SU-DHL-6 (cell line): ENCODE results near the gene ORAI1.

Experiments
- H2AFZ ChIP-seq: fragments of 200-600 bp; sonication (generic); 2 replicates; pipeline ENCODE4 v1.6.1; 2014; ENCODE audit warnings: low read depth, mild to moderate bottlenecking, moderate library complexity, mixed read lengths, antibody characterized with exemption, low read length; ENCODE audit not compliant: severe bottlenecking
- H3F3A ChIP-seq: fragments of 200-600 bp; shearing (Covaris generic); 2 replicates; pipeline ENCODE4 v1.6.0; 2016; ENCODE audit warnings: antibody characterized with exemption, mild to moderate bottlenecking; ENCODE audit not compliant: insufficient read depth
- H3K27ac ChIP-seq: fragments of 200-600 bp; sonication (generic); 2 replicates; pipeline ENCODE4 v1.5.1; 2016; ENCODE audit warnings: low read depth, mild to moderate bottlenecking, low read length, moderate library complexity, mixed read lengths
- H3K27me3 ChIP-seq: fragments of 200-600 bp; sonication (generic), shearing (Covaris generic); 2 replicates; pipeline ENCODE4 v1.6.0; 2014; ENCODE audit warnings: mild to moderate bottlenecking, low read length
- H3K36me3 ChIP-seq: fragments of 200-600 bp; sonication (generic); 2 replicates; pipeline ENCODE4 v1.6.1; 2014; ENCODE audit warnings: mild to moderate bottlenecking, low read length, mixed read lengths
- H3K4me2 ChIP-seq: fragments of 300-600, 200-600 bp; shearing (Covaris generic), sonication (generic); 2 replicates; pipeline ENCODE4 v1.6.0; 2014; ENCODE audit warnings: low read length, low read depth, mild to moderate bottlenecking; ENCODE audit not compliant: poor library complexity, severe bottlenecking
- H3K4me3 ChIP-seq: fragments of 200-600 bp; sonication (generic); 2 replicates; pipeline ENCODE4 v1.5.1; 2014; ENCODE audit warnings: antibody characterized with exemption, low read length, mild to moderate bottlenecking, mixed read lengths; ENCODE audit not compliant: insufficient read depth, poor library complexity, severe bottlenecking
- H3K79me2 ChIP-seq: fragments of 200-600 bp; sonication (generic); 2 replicates; pipeline ENCODE4 v1.6.1; 2014; ENCODE audit warnings: mild to moderate bottlenecking, low read length, moderate library complexity; ENCODE audit not compliant: insufficient read depth
- H3K9ac ChIP-seq: fragments of 200-600 bp; sonication (generic); 2 replicates; pipeline ENCODE4 v1.7.0; 2014; ENCODE audit warnings: mild to moderate bottlenecking, low read length
- H3K9me2 ChIP-seq: fragments of 200-600 bp; sonication (generic); replicated peaks from 2 replicates; pipeline ENCODE4 v1.6.1; 2014; ENCODE audit warnings: low read length; ENCODE audit not compliant: insufficient read depth
- H3K9me3 ChIP-seq: fragments of 200-600 bp; sonication (generic); 2 replicates; pipeline ENCODE4 v1.6.1; 2014; ENCODE audit warnings: low read length, mixed read lengths; ENCODE audit not compliant: insufficient read depth
- H4K20me1 ChIP-seq: fragments of 200-600 bp; sonication (generic); 2 replicates; pipeline ENCODE4 v1.6.1; 2014; ENCODE audit warnings: low read depth, mild to moderate bottlenecking, antibody characterized with exemption, low read length, moderate library complexity, mixed read lengths
- CTCF ChIP-seq: fragments of 200-600 bp; sonication (generic); IDR thresholded peaks from one replicate; pipeline ENCODE4 v1.5.1; 2017; ENCODE audit warnings: antibody characterized with exemption, mild to moderate bottlenecking, low read length, moderate library complexity; ENCODE audit not compliant: insufficient read depth, poor library complexity, severe bottlenecking
- EZH2phosphoT487 ChIP-seq: fragments of 200-600 bp; sonication (generic), shearing (Covaris generic); conservative IDR thresholded peaks from 2 replicates; pipeline ENCODE4 v1.6.1; 2018; ENCODE audit warnings: mild to moderate bottlenecking, antibody characterized with exemption, low read length, moderate library complexity, mixed read lengths

The ORAI1 gene

GRCh38 chr12:121638298-121639202 lies 12.2 kb downstream of the ORAI1 start:
- H3K79me2 ChIP-seq, result peaks cover 37% of the 10 kb centered on the region
- no peaks in the 10 kb centered on the region for H3K27me3 ChIP-seq
- H3K9ac ChIP-seq, result no peak overlapping the region
- no peak overlapping the region for H3K4me3 ChIP-seq
- no peak overlapping the region for H3K4me2 ChIP-seq
- no peak overlapping the region for H3K27ac ChIP-seq
- H3K9me2 ChIP-seq, result no peaks in the 10 kb centered on the region
- TF ChIP-seq EZH2phosphoT487 (no peak), CTCF (no peak)
- no peaks in the 10 kb centered on the region for H3K9me3 ChIP-seq
- no peak overlapping the region for H2AFZ ChIP-seq
- H3F3A ChIP-seq, result no peaks in the 10 kb centered on the region
- H3K36me3 ChIP-seq, result no peaks in the 10 kb centered on the region
- H4K20me1 ChIP-seq, result no peaks in the 10 kb centered on the region

- H3K9ac ChIP-seq, result no peak overlapping the region
- H3K27ac ChIP-seq, result no peak overlapping the region
Observed at GRCh38 chr12:121641343-121641630, 15.0 kb downstream of the ORAI1 start.

GRCh38 chr12:121648458-121649028 lies 22.2 kb downstream of the ORAI1 start:
- Histone ChIP-seq H3K27ac (no peak overlapping the region), H3K4me3 (no peak overlapping the region), H3K27me3 (no peaks in the 10 kb centered on the region), H3K9me2 (no peaks in the 10 kb centered on the region), H4K20me1 (no peaks in the 10 kb centered on the region), H3K9me3 (no peaks in the 10 kb centered on the region), H2AFZ (no peak overlapping the region), H3K4me2 (no peak overlapping the region), H3K36me3 (no peaks in the 10 kb centered on the region), H3K79me2 (no peaks in the 10 kb centered on the region), H3F3A (no peaks in the 10 kb centered on the region), H3K9ac (no peak overlapping the region)
- TF ChIP-seq CTCF (no peak), EZH2phosphoT487 (no peak)

More at GRCh38 chr12:121641343-121641630, 15.0 kb downstream of the ORAI1 start:
- no peak overlapping the region for H3K4me2 ChIP-seq
- H3K9me3 ChIP-seq, result no peaks in the 10 kb centered on the region
- H3K9me2 ChIP-seq, result no peaks in the 10 kb centered on the region
- no peaks in the 10 kb centered on the region for H3F3A ChIP-seq
- no peaks in the 10 kb centered on the region for H4K20me1 ChIP-seq
- no peak overlapping the region for H3K4me3 ChIP-seq
- H3K79me2 ChIP-seq, result peaks cover 32% of the 10 kb centered on the region
- H3K27me3 ChIP-seq, result no peaks in the 10 kb centered on the region
- H3K36me3 ChIP-seq, result no peaks in the 10 kb centered on the region
- TF ChIP-seq CTCF (no peak), EZH2phosphoT487 (no peak)
- no peak overlapping the region for H2AFZ ChIP-seq
